GM18508 (cell line): ENCODE data around the gene ZFPM1.

Experiments
- ATAC-seq: cut with Tn5 transposase; IDR thresholded peaks from one replicate; pipeline ENCODE4 v1.9.1; 2021; ENCODE audit warnings: moderate number of reproducible peaks; ENCODE audit not compliant: insufficient read depth, unreplicated experiment

Gene ZFPM1

DNA sequence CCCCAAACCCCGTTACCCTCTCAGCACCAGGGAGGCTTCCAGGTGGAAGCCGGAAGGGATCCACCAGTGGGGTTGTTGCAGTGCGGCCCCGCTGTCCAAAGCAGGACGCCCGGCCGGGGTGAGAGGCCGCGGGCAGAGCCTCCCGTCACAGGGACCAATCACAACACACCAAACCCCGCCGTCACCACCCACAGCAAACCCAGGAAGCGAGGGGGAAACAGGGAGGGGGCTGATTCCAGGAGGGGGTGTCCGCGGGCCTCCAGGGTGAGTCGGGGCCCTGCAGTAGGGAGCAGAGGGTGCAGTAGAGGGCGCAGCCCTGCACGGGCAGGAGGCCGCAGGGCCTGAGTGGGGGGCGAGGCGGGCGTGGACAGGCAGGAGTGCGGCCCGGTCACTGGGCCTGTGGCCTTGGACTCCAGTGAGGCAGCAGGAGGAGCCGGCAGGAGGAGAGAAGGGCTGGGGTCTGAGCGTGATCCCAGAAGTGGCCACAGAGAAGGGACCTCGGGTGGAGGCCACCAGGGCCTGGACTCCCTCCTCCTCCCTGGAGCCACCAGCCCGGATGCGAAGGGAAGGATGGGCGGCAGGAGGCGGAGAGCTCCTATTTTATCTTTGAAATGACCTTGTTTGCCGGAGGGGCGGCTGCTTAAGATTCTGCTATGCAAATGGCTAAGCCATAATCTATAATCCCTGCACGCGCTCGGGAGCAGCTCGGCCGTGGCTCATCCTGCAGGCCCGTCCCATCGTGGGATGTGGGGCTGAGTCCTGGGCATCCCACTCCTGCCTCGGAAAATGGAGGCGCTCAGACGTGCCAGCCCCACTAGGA is 41.5 kb downstream of the ZFPM1 start:
- no peak for ATAC-seq

DNA sequence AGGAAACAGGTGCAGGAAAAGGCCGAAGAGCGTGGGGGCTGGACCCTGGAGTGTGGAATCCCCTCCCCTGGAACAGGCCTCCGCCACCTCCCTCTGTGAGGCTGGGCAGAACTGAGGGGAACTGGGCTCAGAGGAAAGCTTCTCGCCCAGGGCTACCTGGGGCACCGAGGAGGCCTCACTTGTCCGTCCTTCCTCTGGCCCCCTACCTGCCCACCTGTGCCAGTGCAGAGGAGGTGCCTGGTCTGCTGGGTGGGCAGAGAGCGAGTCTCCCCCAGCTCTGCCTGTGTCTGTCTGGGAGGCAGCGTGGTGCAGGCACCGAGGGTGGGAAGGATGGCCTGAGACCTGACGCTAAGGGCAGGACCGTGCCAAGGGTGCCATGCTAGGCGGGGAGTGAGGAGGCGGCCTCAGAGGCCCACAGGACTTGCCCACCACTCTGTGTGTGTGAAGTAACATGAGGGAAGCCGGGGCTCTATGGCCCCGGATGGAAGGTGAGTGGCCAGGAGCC is 42.2 kb downstream of the ZFPM1 start:
- no peak for ATAC-seq

GRCh38 chr16:88497561-88498462 is 44.7 kb downstream of the ZFPM1 start:
- no peak for ATAC-seq

DNA sequence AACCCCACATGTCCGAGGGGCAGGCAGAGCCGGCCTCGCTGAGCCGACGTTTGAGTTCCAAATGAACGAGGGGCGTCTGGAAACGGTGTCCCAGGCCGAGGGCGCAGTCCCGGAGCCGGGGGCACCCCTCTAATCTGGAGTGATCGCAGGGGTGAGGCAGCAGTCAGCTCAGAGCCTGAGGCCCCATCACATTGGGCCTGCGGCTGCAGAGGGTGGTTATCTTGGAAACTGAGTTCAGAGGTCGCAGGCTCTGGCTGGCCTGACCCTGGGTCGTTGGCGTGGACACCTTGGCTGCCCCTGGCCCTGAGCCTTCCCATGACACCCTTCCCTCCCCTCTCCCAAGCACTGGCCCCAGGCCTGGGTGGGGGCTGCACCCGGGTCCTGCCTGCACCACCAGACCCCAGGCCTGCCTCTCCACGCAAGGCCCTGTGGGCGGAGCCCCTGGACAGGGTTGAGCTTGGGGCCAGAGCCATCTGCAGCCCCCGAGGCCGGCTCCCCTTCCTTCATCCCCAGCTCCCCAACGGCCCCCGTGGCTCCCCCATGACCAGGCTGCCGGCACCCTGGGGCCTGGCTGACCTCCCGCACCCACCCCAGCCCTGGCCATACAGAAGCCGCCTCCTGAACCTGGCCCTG is 45.6 kb downstream of the ZFPM1 start:
- no peak for ATAC-seq

GRCh38 chr16:88499292-88499691 is 46.2 kb downstream of the ZFPM1 start:
- no peak for ATAC-seq

- no peak for ATAC-seq
Observed at GRCh38 chr16:88499836-88500251, 46.8 kb downstream of the ZFPM1 start.

DNA sequence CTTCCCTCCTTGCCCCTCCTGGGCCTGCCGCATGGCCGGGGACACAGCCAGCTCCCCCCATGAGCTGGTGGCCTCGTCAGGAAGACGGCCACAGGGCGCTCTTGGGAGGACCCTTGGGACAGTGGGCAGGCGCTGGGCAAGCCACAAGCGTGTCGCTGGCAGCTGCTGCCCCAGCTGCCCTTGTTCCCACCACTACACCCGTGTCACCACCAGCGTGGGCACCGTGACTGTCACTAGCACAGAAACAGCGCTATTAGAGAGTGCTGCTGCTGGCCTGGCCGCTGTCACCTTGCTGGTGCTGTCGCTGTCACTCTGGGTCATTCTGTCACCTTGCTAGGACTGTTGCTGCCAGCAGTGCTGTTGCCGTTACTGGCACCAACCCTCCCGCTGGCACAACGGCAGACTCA is 47.2 kb downstream of the ZFPM1 start:
- ATAC-seq = no peak

- ATAC-seq = no peak
Observed at GRCh38 chr16:88502371-88502770, 49.3 kb downstream of the ZFPM1 start.

DNA sequence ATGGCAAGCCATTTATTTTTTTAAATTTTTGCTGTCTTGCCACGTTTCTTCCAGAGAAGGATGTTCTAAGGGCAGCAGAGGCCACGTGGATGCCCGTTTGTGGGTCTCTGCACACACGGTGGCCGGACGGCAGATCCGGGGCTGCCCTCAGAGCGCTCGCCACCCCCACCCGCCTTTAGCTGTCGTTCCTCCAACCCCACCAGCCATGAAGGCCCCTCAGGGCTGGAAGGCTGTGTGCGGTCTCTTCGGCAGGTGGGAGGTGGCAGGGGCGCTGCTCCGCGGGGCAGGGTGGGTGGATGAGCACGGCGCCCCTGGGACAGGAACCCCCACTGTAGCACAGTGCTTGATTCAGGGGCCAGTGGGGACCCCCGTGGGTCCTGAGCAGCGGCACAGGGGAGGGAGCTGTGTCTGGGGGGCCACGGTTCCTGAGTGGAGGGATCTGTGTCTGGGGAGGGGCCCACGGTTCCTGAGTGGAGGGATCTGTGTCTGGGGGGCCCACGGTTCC is 49.7 kb downstream of the ZFPM1 start:
- no peak for ATAC-seq

DNA sequence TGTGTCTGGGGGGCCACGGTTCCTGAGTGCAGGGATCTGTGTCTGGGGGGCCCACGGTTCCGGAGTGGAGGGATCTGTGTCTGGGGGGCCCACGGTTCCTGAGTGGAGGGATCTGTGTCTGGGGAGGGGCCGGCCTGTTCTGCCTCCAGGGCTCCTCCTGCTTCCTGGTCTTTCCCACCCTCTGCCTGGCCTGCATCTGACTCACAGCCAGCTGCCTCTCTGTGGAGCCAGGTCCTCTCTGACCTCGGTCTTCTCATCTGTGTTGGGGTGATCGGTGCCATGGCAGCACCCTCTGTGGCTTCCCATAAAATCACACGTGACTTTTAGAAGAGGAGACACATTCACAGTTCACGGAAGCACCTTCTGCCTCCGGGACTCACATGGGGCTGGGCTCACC is 50.3 kb downstream of the ZFPM1 start:
- ATAC-seq = no peak

DNA sequence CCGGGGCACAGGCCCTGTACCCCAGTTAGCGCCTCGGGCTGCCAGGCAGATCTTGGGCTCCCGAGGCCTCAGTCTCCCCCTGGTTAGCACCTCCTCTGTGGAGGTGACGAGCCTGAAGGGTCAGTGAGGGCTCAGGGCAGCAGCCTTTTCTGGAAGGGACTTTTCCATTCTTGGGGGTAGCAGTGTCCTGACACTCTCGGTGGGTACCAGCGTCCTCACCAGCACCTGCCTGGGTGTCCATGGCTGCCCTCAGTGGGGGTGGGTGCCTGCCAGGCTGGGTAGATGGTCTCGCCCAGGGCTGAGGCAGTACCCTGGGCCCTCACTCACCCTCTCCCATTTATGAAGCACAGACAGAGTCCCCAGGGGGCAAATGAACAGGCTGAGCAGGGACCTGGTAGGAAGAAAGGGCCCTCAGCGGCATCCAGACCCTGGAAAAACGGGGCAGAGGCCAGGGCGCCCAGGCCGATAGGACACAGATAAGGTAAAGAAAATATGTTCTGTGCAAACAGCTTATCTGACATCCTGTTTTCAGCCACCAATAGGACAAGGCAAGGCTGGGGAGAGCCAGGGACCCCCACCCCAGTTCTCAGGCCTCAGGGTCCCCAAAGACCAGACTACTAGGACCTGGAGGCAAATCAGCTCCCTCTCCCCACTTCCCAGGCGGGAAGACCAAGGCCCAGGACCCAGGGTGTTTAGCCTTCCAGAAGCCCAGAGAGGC is 50.9 kb downstream of the ZFPM1 start:
- no peak for ATAC-seq

GRCh38 chr16:88504489-88505404 is 51.7 kb downstream of the ZFPM1 start:
- ATAC-seq = no peak

GRCh38 chr16:88505405-88506082 is 52.5 kb downstream of the ZFPM1 start:
- ATAC-seq = no peak

DNA sequence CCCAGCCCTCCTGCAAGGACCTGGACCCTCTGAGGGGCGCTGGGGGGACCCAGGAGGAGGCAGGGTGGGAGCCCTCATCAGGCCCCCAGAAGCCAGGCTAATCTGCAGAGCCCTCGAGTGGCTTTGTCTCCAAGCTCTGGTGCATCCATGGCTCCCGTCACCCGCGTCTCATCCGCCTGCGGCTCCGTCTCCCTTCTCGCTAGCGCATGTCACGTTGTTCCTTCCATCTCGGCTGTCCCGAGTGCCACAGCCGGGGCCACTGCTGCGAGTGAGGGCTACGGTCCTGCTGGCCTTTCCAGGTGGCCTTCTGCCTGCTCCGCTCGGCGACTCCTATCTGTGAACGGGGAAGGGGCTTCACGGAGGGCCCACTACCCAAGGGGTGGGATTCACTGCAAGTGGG is 53.6 kb downstream of the ZFPM1 start:
- no peak for ATAC-seq

GRCh38 chr16:88507231-88507743 is 54.2 kb downstream of the ZFPM1 start:
- no peak for ATAC-seq

GRCh38 chr16:88508376-88508867 is 55.3 kb downstream of the ZFPM1 start:
- no peak for ATAC-seq

GRCh38 chr16:88508868-88509748 is 56.0 kb downstream of the ZFPM1 start:
- ATAC-seq = no peak
